Measurements from ENCODE around the gene MARCO.

GRCh38 chr2:119022678-119023077, 80.7 kb downstream of the MARCO start:
- no peak for TF ChIP-seq CTCF (IDR thresholded peaks at IDR 0.05; ENCODE audit: control extremely low read depth in 1 of 3, insufficient read depth in 1 of 3, low read depth in 1 of 3, low read length in 3 of 3)
- TF ChIP-seq POLR2A (IDR thresholded peaks at IDR 0.05; ENCODE audit: control extremely low read depth in 1 of 2, low read depth in 2 of 2, low read length in 2 of 2) = no peak
- TF ChIP-seq POLR2AphosphoS5 (IDR thresholded peaks at IDR 0.05; ENCODE audit: low read depth, low read length) = no peak
- TF ChIP-seq TAF1 (IDR thresholded peaks at IDR 0.05; ENCODE audit: low read depth, low read length) = no peak
- no peak for TF ChIP-seq CBX8 (IDR thresholded peaks at IDR 0.05; ENCODE audit: borderline replicate concordance, low read depth, low read length)
- no peak for TF ChIP-seq JUND (IDR thresholded peaks at IDR 0.05; ENCODE audit: low read length)
- TF ChIP-seq ATF2 (IDR thresholded peaks at IDR 0.05; ENCODE audit: low read length) = no peak
- TF ChIP-seq TAF7 (optimal IDR thresholded peaks at IDR 0.05; ENCODE audit: borderline replicate concordance, low read depth, low read length) = no peak
- no peak for TF ChIP-seq ASH2L (IDR thresholded peaks at IDR 0.05; ENCODE audit: low read length)
- no peak for TF ChIP-seq RFX5 (IDR thresholded peaks at IDR 0.05; ENCODE audit: borderline replicate concordance, low read depth, low read length)
- TF ChIP-seq YY1 (IDR thresholded peaks at IDR 0.05; ENCODE audit: low read depth, low read length) = no peak
- TF ChIP-seq JUN (IDR thresholded peaks at IDR 0.05; ENCODE audit: low read depth, low read length) = no peak

All from H1 (cell line).